GM21515 (cell line): ENCODE results near the gene MAP1LC3B2.

Source experiments
- ATAC-seq: cut with Tn5 transposase; IDR thresholded peaks from one replicate; pipeline ENCODE4 v1.9.1; 2021; ENCODE audit not compliant: unreplicated experiment

The MAP1LC3B2 gene

GRCh38 chr12:116559162-116559935, at the start of gene MAP1LC3B2:
TSS of gene MAP1LC3B2 (plus strand) at chr12:116559381. CDS start at chr12:116575943, 16,562 bp downstream.
- peak; percentile 80 for ATAC-seq

GRCh38 chr12:116513944-116514343, 45.2 kb upstream of the MAP1LC3B2 start:
- ATAC-seq = no peak

GRCh38 chr12:116515684-116516083, 43.5 kb upstream of the MAP1LC3B2 start:
- ATAC-seq = no peak

DNA sequence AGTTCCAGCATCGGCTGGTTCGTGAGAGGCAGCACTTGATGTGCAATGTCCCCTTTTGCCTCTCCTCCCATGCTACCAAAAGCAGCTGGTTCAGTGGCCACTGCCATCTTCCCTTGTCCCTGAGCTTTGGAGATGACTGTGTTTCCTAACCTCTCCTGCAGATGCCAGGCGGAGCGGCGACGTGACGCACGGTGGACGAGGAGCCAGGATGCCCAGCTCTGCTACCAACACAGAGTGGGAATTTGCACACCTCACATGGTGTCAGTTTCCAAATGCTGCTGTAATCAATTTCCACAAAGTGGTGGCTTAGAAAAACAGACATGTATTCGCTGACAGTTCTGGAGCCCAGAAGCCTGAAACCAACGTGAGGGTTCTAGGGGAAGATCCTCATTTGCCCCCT, 42.5 kb upstream of the MAP1LC3B2 start:
- no peak for ATAC-seq

GRCh38 chr12:116517431-116518045, 41.6 kb upstream of the MAP1LC3B2 start:
- ATAC-seq = no peak

- ATAC-seq = no peak
Measured at GRCh38 chr12:116520225-116520760, 38.9 kb upstream of the MAP1LC3B2 start.

DNA sequence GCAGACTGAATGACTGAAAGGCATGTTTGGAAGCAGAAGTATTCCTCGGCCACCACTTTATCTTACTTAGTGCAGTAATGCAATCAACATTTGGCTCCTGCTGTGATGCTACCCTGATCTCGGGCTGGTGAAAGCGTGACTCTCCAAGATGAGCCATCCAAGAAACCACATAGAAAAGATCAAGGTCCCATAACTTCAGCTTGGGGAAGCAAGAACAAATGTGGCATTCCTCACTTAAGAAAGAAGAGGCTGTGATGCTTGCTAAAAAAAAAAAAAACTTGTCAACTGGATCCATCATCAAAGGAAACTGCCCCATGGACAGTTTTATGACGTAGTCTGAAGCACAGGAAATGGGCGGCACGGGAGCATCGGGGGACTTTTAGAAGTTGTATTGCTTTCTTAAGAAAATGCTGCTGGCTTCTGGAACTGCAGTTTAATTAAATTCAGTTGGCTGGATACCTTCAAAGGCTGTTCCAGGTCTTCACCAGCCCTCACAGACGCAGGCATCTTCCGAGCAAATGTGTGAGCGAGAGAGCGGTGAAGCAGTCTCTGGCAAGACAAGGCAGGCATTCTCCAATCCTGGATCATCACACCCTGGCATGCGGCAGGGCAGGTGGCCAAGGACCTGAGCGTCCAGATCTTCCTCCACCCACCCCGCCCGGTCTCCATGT, 38.2 kb upstream of the MAP1LC3B2 start:
- ATAC-seq = no peak

DNA sequence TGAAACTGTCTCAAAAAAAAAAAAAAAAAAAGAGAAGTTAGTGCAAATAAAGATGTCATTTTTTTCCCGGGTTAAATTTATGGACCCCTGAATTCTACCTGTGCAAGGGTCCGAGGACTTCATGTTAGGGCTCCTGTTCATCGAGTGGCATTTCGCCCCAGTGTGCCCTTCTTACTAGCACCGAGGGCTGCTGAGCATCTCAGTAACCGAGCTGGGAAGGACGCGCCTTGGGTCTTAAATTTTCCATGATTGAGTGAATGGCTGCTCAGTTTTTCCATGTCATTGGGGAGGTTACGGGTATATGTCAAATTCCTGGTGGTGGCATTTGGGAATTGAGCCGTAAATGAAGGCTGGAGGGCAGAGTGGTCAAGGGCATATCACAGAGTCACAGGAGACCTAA, 34.9 kb upstream of the MAP1LC3B2 start:
- ATAC-seq = no peak

DNA sequence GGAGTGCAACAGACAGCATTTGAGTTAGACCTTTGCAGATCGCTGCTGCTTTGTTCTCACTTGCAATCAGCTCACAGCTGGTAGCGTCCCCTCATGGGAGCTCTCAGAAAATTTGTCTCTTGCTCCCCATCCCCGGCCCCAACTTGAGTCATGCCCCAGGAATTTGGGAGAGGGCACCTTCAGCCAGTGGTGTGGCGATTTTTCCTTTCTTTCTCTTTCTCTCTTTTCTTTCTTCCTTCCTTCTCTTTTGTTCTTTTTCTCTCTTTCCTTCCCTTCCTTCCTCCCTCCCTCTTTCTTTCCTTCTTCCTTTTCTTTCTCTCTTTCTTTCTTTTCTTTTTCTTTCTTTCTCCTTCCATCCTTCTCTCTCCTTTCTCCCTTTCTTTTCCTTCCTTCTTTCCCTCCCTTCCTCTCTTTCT, 34.2 kb upstream of the MAP1LC3B2 start:
- ATAC-seq = no peak

DNA sequence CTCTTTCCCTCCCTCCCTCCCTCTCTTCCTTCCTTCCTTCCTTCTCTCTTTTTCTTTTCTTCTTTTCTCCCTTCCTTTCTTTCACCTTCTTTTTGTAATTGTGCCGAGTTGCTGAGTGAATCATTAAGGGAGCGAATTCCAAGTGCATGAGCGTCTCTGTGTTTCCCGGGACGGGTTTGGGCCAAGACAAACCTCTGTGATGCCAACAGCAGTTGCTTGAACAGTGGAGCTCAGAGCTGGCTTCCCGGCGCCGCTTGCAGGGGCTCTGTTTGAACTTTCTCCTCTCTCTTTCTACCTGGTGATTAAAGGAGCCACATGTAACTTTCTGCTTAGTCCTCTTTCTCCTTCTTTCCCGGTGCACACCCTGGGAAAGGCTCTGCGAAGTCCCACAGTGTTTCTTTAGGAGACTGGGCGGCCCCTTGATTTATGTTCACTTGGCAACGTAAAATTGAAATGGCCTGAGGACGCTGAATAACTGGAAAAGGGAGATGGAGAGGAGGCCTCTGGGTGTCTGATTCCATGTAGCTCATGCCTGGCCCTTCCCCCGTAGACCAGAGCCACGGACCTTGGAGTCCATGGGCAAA, 33.7 kb upstream of the MAP1LC3B2 start:
- no peak for ATAC-seq

GRCh38 chr12:116528065-116528464, 31.1 kb upstream of the MAP1LC3B2 start:
- no peak for ATAC-seq

DNA sequence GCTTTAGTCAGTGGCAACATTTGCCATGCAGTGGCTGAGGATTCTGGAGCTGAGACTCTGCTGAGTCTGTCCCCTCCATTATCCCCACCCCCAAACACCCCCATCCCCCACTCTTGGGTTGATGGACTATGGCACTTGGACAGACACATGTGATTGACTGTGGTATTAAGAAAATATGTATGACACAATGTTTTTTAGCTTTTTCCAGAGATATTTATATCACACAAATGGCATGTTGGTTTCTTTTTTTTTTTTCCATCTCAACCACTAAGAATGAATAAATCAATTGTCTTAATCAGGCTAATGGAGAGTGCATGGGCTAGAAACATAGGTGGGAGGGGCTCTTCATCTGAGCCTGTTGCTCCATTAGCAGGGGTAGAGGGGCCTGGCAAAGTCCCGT, 30.7 kb upstream of the MAP1LC3B2 start:
- no peak for ATAC-seq

- ATAC-seq = no peak
Measured at GRCh38 chr12:116529048-116529447, 30.1 kb upstream of the MAP1LC3B2 start.

DNA sequence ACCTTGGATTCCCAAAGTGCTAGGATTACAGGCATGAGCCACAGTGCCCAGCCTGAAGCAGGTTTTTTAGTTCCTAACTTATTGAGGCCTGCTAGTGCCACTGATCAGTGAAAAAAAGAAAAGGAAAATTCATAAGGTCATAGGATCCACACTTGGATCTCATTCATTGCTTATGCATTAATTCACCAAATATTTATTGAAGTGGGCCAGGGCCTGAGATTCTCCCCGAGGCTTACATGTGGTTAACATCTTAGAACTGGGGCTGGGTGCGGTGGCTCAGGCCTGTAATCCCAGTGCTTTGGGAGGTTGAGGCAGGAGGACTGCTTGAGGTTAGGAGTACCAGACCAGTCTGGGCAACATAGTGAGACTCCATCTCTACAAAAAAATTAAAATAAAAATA, 29.5 kb upstream of the MAP1LC3B2 start:
- no peak for ATAC-seq

DNA sequence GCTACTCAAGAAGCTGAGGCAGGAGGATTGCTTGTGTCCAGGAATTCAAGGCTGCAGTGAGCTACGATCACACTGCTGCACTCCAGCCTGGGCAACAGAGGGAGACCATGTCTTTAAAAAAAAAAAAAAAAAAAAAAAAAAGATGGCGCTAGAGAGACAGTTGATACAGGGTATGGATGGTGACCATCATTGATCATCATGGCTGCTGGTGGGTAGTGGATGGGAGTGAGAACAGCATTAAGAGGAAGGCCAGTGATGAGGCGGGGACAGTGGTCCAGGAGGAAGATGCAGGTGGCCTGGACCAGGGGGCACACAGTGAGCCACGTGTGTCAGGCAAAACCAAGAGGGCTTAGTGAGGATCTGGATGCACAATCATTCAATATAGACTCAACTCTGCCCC, 26.8 kb upstream of the MAP1LC3B2 start:
- no peak for ATAC-seq

GRCh38 chr12:116532986-116533342, 26.2 kb upstream of the MAP1LC3B2 start:
- ATAC-seq = no peak

DNA sequence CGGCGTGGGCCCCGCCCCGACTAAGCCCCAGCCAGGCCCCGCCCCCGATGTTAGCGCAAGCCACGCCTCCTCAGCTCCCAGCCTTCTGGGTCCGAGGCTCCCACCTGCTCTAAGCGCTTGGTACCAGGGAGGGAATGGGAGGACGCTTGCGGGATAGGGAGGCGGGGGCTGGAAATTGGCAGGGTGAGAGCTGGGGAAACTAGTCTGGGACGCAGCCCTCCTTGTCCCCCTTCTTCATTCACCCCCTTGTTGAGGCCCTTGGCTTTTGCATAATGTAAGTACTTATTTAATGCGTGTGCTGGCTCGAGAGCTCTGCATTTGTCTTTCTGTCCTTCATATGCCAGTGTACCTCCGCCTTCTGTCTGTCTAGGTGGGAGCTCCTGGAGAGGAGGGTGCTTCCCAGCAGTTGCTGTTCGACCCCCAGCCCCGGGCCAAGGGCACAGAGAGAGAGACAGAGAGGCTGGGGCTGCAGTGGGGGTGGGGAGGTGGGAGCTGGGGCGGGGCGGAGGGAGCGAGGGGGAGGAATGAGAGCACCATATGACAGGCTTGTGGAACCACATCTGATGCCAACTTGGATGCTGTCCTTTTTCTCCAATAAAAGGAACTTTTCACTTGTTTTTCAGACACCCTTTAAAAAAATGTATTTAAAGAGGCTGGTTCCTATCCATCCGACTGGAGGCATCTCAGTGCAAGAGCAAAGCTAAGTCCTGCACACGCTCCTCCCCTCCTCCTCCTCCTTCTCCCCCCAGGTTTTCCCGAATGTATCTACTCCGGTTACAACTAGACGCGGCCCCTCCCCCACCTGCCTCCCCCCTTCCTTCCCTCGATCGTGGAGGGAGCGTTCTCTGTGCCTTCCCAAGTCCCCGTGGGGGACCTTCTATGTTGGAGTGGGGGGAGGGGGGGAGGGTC, 25.6 kb upstream of the MAP1LC3B2 start:
- ATAC-seq = peak; percentile 54

GRCh38 chr12:116534311-116535121, 24.7 kb upstream of the MAP1LC3B2 start:
- no peak for ATAC-seq

DNA sequence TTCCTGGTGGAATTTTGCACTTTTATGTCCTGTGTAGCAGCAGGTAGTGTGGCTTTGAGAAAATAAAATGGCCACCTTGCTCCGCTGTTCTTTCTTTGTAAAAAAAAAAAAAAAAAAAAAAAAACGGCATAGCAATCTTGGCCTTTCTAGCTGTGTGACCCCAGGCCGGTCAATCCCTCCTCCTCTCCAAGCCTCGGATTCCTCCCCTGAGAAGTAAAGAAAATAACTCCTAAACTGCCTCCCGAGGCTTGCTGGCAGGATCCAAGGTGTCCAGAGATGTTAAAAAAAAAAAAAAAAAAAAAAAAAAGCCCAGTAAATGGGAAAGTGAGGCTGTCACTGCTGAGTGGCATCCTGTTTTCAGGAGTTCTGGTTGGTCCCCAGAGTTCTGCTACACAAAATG, 23.9 kb upstream of the MAP1LC3B2 start:
- ATAC-seq = no peak
